Cardiac muscle cell (in vitro differentiated cells and primary cell): ENCODE results near the gene CC2D1A. TPM values are rescaled to one million over a fixed set of nuclear protein-coding genes. Genes with fewer than 3 reads are reported as not detected.

Experiments used
- DNase-seq, 2 donors: peaks; one replicate each; pipeline versions ENCODE4 v3.0.0 to v3.0.0-alpha.2; 2010 to 2017; ENCODE audit warnings: low read depth in 1 of 2, low spot score in 1 of 2
- H3K27ac ChIP-seq: fragments of 200-600 bp; sonication (generic); 2 replicates; pipeline ENCODE4 v1.5.1; 2016
- H3K27me3 ChIP-seq: fragments of 200-600 bp; sonication (generic); 2 replicates; pipeline ENCODE4 v1.6.0; 2016; ENCODE audit warnings: control low read depth
- H3K36me3 ChIP-seq: fragments of 200-600 bp; sonication (generic); 2 replicates; pipeline ENCODE4 v1.5.1; 2016; ENCODE audit warnings: control low read depth
- H3K4me1 ChIP-seq: fragments of 200-600 bp; sonication (generic); 2 replicates; pipeline ENCODE4 v1.8.1; 2017; ENCODE audit warnings: low read depth, mild to moderate bottlenecking, mixed run types
- H3K4me3 ChIP-seq: fragments of 200-600 bp; sonication (generic); 2 replicates; pipeline ENCODE4 v1.5.1; 2016; ENCODE audit warnings: mild to moderate bottlenecking
- H3K9me3 ChIP-seq: fragments of 200-600 bp; sonication (generic); 2 replicates; pipeline ENCODE4 v1.5.1; 2017; ENCODE audit warnings: low read depth, mild to moderate bottlenecking, control low read depth
- CTCF ChIP-seq: IDR thresholded peaks from 2 replicates; pipeline ENCODE4 v1.5.1; 2012; ENCODE audit warnings: low read depth, mild to moderate bottlenecking, low read length
- polyA plus RNA-seq: library from polyadenylated mRNA; unstranded; fragments of >200 nt; fragmentation: Nextera tagmentation; extraction: Ambion mirVana; gene quantifications from 2 replicates; pipeline ENCODE4 v1.2.1, GENCODE V29; 2016
- total RNA-seq: library from RNA; depleted of rRNA; stranded (reverse); fragments of >200 nt; gene quantifications from 2 replicates; pipeline ENCODE4 v1.2.3, GENCODE V29; 2016

Gene CC2D1A
- total RNA-seq (43.2 and 46.6 TPM in 2 replicates), polyA plus RNA-seq (41.5 and 42.5 TPM in 2 replicates)

GRCh38 chr19:13905634-13906520 is at the start of gene CC2D1A, which contains the start of gene BRME1:
CC2D1A (plus strand) TSS chr19:13906201; CDS start chr19:13906442, 241 bp downstream.
BRME1 (minus strand) TSS chr19:13906117; CDS start chr19:13904892, 1,225 bp downstream.
- DNase-seq: peak; percentile 87 to 91
- no peaks in the 10 kb centered on the region for H3K9me3 ChIP-seq
- peaks cover 6% of the 10 kb centered on the region for H3K36me3 ChIP-seq
- H3K27ac ChIP-seq: no peak within 1 kb of the TSS
- peak within 1 kb of the TSS; percentile 80 for H3K4me3 ChIP-seq
- H3K27me3 ChIP-seq: no peaks in the 10 kb centered on the region
- H3K4me1 ChIP-seq: peaks cover 4% of the 10 kb centered on the region
- no peak for TF ChIP-seq CTCF

GRCh38 chr19:13856497-13856896 is 49.5 kb upstream of the CC2D1A start:
- Histone ChIP-seq H3K4me3 (no peak overlapping the region), H3K27me3 (no peaks in the 10 kb centered on the region), H3K9me3 (no peaks in the 10 kb centered on the region), H3K36me3 (no peaks in the 10 kb centered on the region), H3K4me1 (no peaks in the 10 kb centered on the region), H3K27ac (no peak overlapping the region)
- no peak for TF ChIP-seq CTCF
- DNase-seq: no peak

- no peak for TF ChIP-seq CTCF
- peaks cover 4% of the 10 kb centered on the region for H3K4me1 ChIP-seq
- no peak for DNase-seq
- H3K27ac ChIP-seq: no peak overlapping the region
- no peaks in the 10 kb centered on the region for H3K27me3 ChIP-seq
- H3K4me3 ChIP-seq: no peak overlapping the region
- H3K9me3 ChIP-seq: no peaks in the 10 kb centered on the region
- H3K36me3 ChIP-seq: no peaks in the 10 kb centered on the region
Observed at GRCh38 chr19:13859361-13859880, 46.6 kb upstream of the CC2D1A start.

- DNase-seq: no peak
- Histone ChIP-seq H3K9me3 (no peaks in the 10 kb centered on the region), H3K27me3 (no peaks in the 10 kb centered on the region), H3K4me1 (peaks cover 4% of the 10 kb centered on the region), H3K4me3 (no peak overlapping the region), H3K27ac (no peak overlapping the region), H3K36me3 (no peaks in the 10 kb centered on the region)
- TF ChIP-seq CTCF: no peak
Observed at GRCh38 chr19:13860679-13861391, 45.2 kb upstream of the CC2D1A start.

GRCh38 chr19:13861392-13861713 is 44.6 kb upstream of the CC2D1A start:
- Histone ChIP-seq H3K9me3 (no peaks in the 10 kb centered on the region), H3K27ac (no peak overlapping the region), H3K27me3 (peaks cover 2% of the 10 kb centered on the region), H3K4me3 (no peak overlapping the region), H3K36me3 (no peaks in the 10 kb centered on the region), H3K4me1 (peaks cover 4% of the 10 kb centered on the region)
- peak in 1 of 2 donors; percentile 27 for DNase-seq
- TF ChIP-seq CTCF: no peak
